ENCODE data around the gene MAD1L1. TPM values are rescaled to one million over a fixed set of nuclear protein-coding genes. Genes with fewer than 3 reads are reported as not detected.

Gene MAD1L1
- total and polyA plus RNA-seq, 2 donors (not counting 3 experiments of a cell fraction or from before 2014, with no cell fraction given), result 34.1 to 42.3 TPM

- DNase-seq (ENCODE audit: low read depth, low spot score), result no peak
- dilution Hi-C loops (cut with MboI; ENCODE audit: extremely low pct_ligation_motif_present, low sequenced_read_pairs) (no loop called here), intact Hi-C loops (cut with micrococcal nuclease) (no loop called here)
- Histone ChIP-seq H2AFZ (ENCODE audit: low read depth, low read length) (no peak overlapping the region), H3K27me3 (ENCODE audit: control insufficient read depth in 2 of 2, insufficient read depth in 2 of 2, low read length in 2 of 2) (no peaks in the 10 kb centered on the region), H4K20me1 (replicated peaks; ENCODE audit: control insufficient read depth, extremely low read depth, insufficient read depth, low read length) (no peaks in the 10 kb centered on the region), H3K36me3 (ENCODE audit: control insufficient read depth in 2 of 2, extremely low read depth in 1 of 2, insufficient read depth in 2 of 2, low read length in 2 of 2) (no peaks in the 10 kb centered on the region), H3K4me3 (replicated peaks in 1 of 3; ENCODE audit: insufficient read depth in 1 of 3, low read depth in 1 of 3, low read length in 3 of 3) (no peak overlapping the region), H3K9ac (replicated peaks; ENCODE audit: extremely low read depth, insufficient read depth, low read length) (no peak overlapping the region), H3K79me2 (ENCODE audit: control insufficient read depth, insufficient read depth, low read length) (no peaks in the 10 kb centered on the region), H3K27ac (ENCODE audit: insufficient read depth, low read depth, low read length) (no peak overlapping the region), H3K9me1 (replicated peaks; ENCODE audit: control insufficient read depth, extremely low read depth, insufficient read depth, low read length) (no peaks in the 10 kb centered on the region), H3K4me1 (ENCODE audit: control insufficient read depth, extremely low read depth, insufficient read depth, low read length) (no peaks in the 10 kb centered on the region), H3K4me2 (ENCODE audit: insufficient read depth, low read length) (no peak overlapping the region), H3K9me3 (replicated peaks; ENCODE audit: control insufficient read depth, insufficient read depth, low read length) (no peaks in the 10 kb centered on the region)
- POLR2A ChIA-PET, result no interaction called here
- no peak for FAIRE-seq
- BruUV-seq (replicated peaks), result no TSS peak
- no peak for TF ChIP-seq MAX (IDR thresholded peaks at IDR 0.05; ENCODE audit: insufficient read depth, insufficient read length)
- no peak for TF ChIP-seq POLR2A (IDR thresholded peaks at IDR 0.05; ENCODE audit: low read depth, low read length)
- TF ChIP-seq FOS (IDR thresholded peaks at IDR 0.05; ENCODE audit: borderline replicate concordance, insufficient read depth, low read length), result no peak
- TF ChIP-seq EZH2 (IDR thresholded peaks at IDR 0.05; ENCODE audit: borderline replicate concordance, low read depth, low read length, severe bottlenecking), result no peak
- no peak for TF ChIP-seq CTCF (IDR thresholded peaks at IDR 0.05; ENCODE audit: extremely low read depth in 1 of 2, insufficient read depth in 1 of 2, low read depth in 1 of 2, low read length in 2 of 2)
- TF ChIP-seq MYC (IDR thresholded peaks at IDR 0.05; ENCODE audit: low read depth, low read length), result no peak
- no peak for TF ChIP-seq POLR2AphosphoS5 (IDR thresholded peaks at IDR 0.05; ENCODE audit: insufficient read depth, low read depth, low read length)
- no peak for TF ChIP-seq JUN (IDR thresholded peaks at IDR 0.05; ENCODE audit: borderline replicate concordance, insufficient read depth, insufficient read length, low read depth)
- TF ChIP-seq GATA2 (IDR thresholded peaks at IDR 0.05; ENCODE audit: insufficient read depth, insufficient read length, low read depth, low read length), result no peak
- CTCF ChIA-PET, result no interaction called here
These were observed 81.5 kb downstream of the MAD1L1 start for GRCh38 chr7:2151237-2151636.
